Naive B cell (primary cell): ENCODE results near the gene ATP5PD. TPM values are rescaled to one million over a fixed set of nuclear protein-coding genes. Genes with fewer than 3 reads are reported as not detected.
A peak's percentile ranks its signal among the peaks of the same experiment; 100 is the strongest.
"Not testable (repeated sequence)": the region's sequence is repeated elsewhere in the genome, so short reads cannot be mapped to it uniquely, and the experiment has no call there.

Source experiments
- ATAC-seq, 2 donors: fragments of 150-1000 bp; cut with Tn5 transposase; 2 replicates each; pipeline ENCODE4 v1.10.0; 2021; ENCODE audit warnings: low read depth in 2 of 2, mild to moderate bottlenecking in 2 of 2, moderate library complexity in 2 of 2
- DNase-seq: peaks from one replicate; pipeline ENCODE4 v3.0.0; 2022
- H3K27ac Mint-ChIP-seq, 6 donors: one replicate each; pipeline ENCODE4 v1.8.0; 2020 to 2022; ENCODE audit warnings: mild to moderate bottlenecking in 6 of 6, mixed read lengths in 6 of 6, moderate library complexity in 5 of 6, inconsistent platforms in 2 of 6
- H3K27me3 Mint-ChIP-seq, 3 donors: one replicate each; pipeline ENCODE4 v1.8.0; 2021 to 2022; ENCODE audit warnings: mixed read lengths in 3 of 3, mild to moderate bottlenecking in 1 of 3
- H3K36me3 Mint-ChIP-seq, 2 donors: one replicate each; pipeline ENCODE4 v1.8.0; 2020 to 2022; ENCODE audit warnings: mixed read lengths in 2 of 2, inconsistent platforms in 1 of 2, mild to moderate bottlenecking in 1 of 2
- H3K4me1 Mint-ChIP-seq, 3 donors: one replicate each; pipeline ENCODE4 v1.8.0; 2020 to 2022; ENCODE audit warnings: mixed read lengths in 3 of 3, inconsistent platforms in 1 of 3, mild to moderate bottlenecking in 1 of 3, moderate library complexity in 1 of 3
- H3K4me3 Mint-ChIP-seq, 8 donors: one replicate each; pipeline ENCODE4 v1.8.0; 2020 to 2022; ENCODE audit warnings: mild to moderate bottlenecking in 8 of 8, mixed read lengths in 8 of 8, moderate library complexity in 8 of 8, inconsistent platforms in 2 of 8
- H3K9me3 Mint-ChIP-seq, 7 donors: one replicate each; pipeline ENCODE4 v1.8.0; 2020 to 2022; ENCODE audit warnings: mixed read lengths in 7 of 7, mild to moderate bottlenecking in 5 of 7, inconsistent platforms in 2 of 7, moderate library complexity in 1 of 7
- polyA plus RNA-seq, 6 donors: library from polyadenylated mRNA; unstranded; fragments of 300-500 nt; fragmentation: Illumina TruSeq; gene quantifications; one replicate each; pipeline ENCODE4 v1.2.3, GENCODE V29; 2021; ENCODE audit warnings: low read depth in 6 of 6

Gene ATP5PD
- polyA plus RNA-seq, 6 donors from 2014 or later, result 191 to 306 (median 269) TPM

- no peak for ATAC-seq
- Mint-ChIP-seq H3K4me3 (peak overlapping the region in 2 of 8 donors; percentile 5 to 74), H3K4me1 (peaks cover 9 to 23% (median 11%) of the 10 kb centered on the region in 3 donors), H3K27ac (no peak overlapping the region), H3K9me3 (no peaks in the 10 kb centered on the region), H3K27me3 (peaks cover 4 to 23% (median 16%) of the 10 kb centered on the region in 3 donors), H3K36me3 (no peaks in the 10 kb centered on the region)
- no peak for DNase-seq
These were observed 37.4 kb upstream of the ATP5PD start for GRCh38 chr17:75084039-75084660.

- Mint-ChIP-seq H3K36me3 (no peaks in the 10 kb centered on the region), H3K27ac (peak overlapping the region in 1 of 6 donors; percentile 63), H3K9me3 (no peaks in the 10 kb centered on the region), H3K4me1 (peaks cover 10 to 29% (median 19%) of the 10 kb centered on the region in 3 donors), H3K4me3 (no peak overlapping the region), H3K27me3 (peaks cover 4 to 23% (median 16%) of the 10 kb centered on the region in 3 donors)
- ATAC-seq (no peak), DNase-seq (no peak)
These were observed 35.9 kb upstream of the ATP5PD start for GRCh38 chr17:75082683-75083082.

- H3K36me3 Mint-ChIP-seq, result no peaks in the 10 kb centered on the region
- no peak for ATAC-seq
- H3K27ac Mint-ChIP-seq, result peak overlapping the region in 1 of 6 donors; percentile 26
- peak overlapping the region in 1 of 8 donors; percentile 18 for H3K4me3 Mint-ChIP-seq
- H3K4me1 Mint-ChIP-seq, result peaks cover 15 to 26% (median 25%) of the 10 kb centered on the region in 3 donors
- no peak for DNase-seq
- no peaks in the 10 kb centered on the region for H3K9me3 Mint-ChIP-seq
- H3K27me3 Mint-ChIP-seq, result peaks cover 4 to 22% (median 16%) of the 10 kb centered on the region in 3 donors
These were observed 35.1 kb upstream of the ATP5PD start for GRCh38 chr17:75081611-75082540.

DNA sequence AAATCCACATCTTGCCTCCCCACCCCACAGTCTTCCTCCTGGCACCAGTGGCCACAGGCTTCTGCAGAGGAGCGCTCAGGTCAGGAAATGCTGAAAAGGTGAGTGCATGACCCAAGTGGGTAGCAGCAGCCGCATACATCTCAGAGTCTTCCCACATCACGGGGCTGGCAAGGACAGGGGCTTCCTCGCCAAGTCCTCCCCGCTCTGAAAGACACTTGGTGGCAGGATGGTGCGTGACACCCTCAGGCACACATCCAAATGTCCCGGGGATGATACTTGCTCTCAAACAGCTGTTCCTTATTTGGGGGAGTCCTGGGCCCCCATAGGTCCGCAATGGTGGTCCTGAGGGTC is 32.2 kb upstream of the ATP5PD start:
- DNase-seq (no peak), ATAC-seq (no peak)
- H3K36me3 Mint-ChIP-seq, result no peaks in the 10 kb centered on the region
- H3K4me1 Mint-ChIP-seq, result peaks cover 6 to 23% (median 18%) of the 10 kb centered on the region in 3 donors
- H3K27me3 Mint-ChIP-seq, result peaks cover 3 to 16% (median 15%) of the 10 kb centered on the region in 3 donors
- no peaks in the 10 kb centered on the region for H3K9me3 Mint-ChIP-seq
- peak overlapping the region in 7 of 8 donors; percentile 15 to 85 (median 35) for H3K4me3 Mint-ChIP-seq
- no peak overlapping the region for H3K27ac Mint-ChIP-seq

DNA sequence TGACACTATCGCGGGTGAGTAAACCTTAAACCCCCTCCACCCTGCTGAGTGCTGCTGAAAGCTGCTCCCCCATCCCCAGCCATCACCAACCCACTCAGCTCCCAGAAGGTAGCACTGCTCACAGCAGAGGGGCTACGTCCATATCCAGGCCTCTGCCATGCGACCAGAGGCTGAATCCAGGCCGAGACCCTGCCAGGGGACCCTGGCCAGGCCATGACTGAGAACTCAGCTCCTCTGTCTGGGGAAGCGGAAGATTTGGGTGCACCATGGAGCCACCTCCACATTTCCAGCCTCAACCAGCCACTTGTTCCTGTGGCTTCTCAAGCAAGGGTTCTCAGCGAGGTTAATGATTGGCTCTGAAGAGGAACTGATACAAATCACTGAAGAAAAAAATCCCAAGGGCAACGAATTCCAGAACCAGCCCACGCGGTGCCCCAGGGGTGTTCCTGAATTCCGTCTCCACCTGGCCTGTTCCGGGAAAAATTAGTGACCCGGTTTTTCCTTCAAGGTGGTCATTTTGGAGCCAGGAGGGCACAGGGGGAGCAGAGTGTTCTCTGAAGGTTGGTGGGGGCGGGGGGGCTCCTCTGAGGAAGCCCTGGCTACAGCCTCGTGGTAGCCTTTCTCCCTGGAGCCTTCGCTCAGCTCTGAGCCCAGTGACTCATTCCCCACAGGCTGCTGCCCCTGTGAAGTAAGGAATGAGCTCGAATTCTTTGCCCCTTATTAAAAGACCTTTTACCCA is 31.7 kb upstream of the ATP5PD start:
- Mint-ChIP-seq H3K4me1 (peaks cover 6 to 23% (median 18%) of the 10 kb centered on the region in 3 donors), H3K27me3 (peaks cover 0 to 16% (median 15%) of the 10 kb centered on the region in 3 donors), H3K4me3 (peak overlapping the region in 7 of 8 donors; percentile 57 to 89 (median 80)), H3K27ac (peak overlapping the region in 1 of 6 donors; percentile 79), H3K9me3 (no peaks in the 10 kb centered on the region), H3K36me3 (no peaks in the 10 kb centered on the region)
- DNase-seq, result no peak
- ATAC-seq, result peak; percentile 34 to 46

GRCh38 chr17:75077496-75078283 is 30.9 kb upstream of the ATP5PD start:
- H3K4me1 Mint-ChIP-seq, result peaks cover 6 to 23% (median 18%) of the 10 kb centered on the region in 3 donors
- H3K36me3 Mint-ChIP-seq, result no peaks in the 10 kb centered on the region
- peak; percentile 36 for DNase-seq
- no peaks in the 10 kb centered on the region for H3K9me3 Mint-ChIP-seq
- H3K4me3 Mint-ChIP-seq, result peak overlapping the region; percentile 80 to 89 (median 84)
- ATAC-seq, result peak; percentile 81 to 85
- peaks cover 0 to 14% (median 12%) of the 10 kb centered on the region in 3 donors for H3K27me3 Mint-ChIP-seq
- peak overlapping the region in 4 of 6 donors; percentile 9 to 86 (median 82) for H3K27ac Mint-ChIP-seq

DNA sequence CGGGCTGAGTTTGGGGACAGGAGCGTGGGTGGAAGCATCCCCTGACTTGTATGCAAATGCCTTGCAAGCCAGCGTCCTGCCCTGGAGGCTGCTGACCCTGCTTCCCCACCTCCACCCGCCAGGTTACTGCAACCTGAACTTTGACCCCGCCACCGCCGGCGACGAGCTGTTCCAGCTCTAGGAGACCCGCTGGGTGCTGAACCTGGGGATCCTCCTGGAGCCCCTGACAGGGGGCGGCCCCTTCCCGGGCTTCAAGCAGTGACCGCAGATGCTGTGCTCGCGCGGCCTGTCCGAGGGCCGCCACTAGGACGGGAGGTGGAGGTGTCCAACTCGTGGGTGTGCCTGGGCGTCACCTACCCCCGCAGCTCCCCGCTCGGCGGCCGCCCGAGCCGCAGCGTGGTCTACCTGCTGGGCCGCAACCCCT is 30.3 kb upstream of the ATP5PD start:
- Mint-ChIP-seq H3K27me3 (peaks cover 0 to 8% (median 6%) of the 10 kb centered on the region in 3 donors), H3K36me3 (no peaks in the 10 kb centered on the region), H3K4me1 (peaks cover 6 to 23% (median 18%) of the 10 kb centered on the region in 3 donors), H3K27ac (peak overlapping the region in 1 of 6 donors; percentile 84), H3K9me3 (no peaks in the 10 kb centered on the region), H3K4me3 (peak overlapping the region; percentile 80 to 89 (median 85))
- DNase-seq, result no peak
- ATAC-seq, result no peak

DNA sequence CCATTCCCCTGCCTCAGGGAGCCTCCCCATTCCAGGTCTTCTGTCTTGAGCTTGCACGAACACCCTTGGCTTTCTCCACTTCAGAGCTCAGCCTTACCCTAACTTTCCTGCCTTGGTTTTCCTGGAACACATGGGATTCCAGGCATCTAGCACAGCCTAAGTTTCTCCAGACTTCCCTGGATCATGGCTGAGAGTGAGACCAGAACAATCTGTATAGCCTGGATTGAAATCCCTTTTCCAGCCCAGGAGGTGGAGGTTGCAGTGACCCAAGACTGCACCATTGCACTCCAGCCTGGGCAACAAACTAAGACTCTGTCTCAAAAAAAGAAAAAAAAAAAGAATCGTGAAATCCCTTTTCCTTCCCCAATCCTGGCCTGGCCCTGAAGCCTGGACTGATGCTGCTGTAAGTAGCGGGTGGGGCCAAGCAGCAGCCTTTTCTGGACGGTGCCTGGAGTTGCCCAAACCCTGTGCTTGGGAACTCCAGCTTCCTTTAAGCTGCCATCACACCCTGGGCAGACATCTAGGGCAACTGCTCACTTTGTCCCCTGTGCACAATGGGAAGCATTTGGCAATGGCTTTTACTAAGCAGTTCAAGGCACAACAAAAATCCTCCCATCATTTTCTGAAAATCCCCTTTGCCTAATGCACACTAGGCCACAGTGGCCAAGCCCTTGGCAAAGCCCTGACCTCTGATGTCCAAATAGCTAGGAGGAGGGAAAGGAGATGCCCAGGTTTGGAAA is 29.0 kb upstream of the ATP5PD start:
- H3K9me3 Mint-ChIP-seq, result no peaks in the 10 kb centered on the region
- no peak for ATAC-seq
- peaks cover 6 to 23% (median 18%) of the 10 kb centered on the region in 3 donors for H3K4me1 Mint-ChIP-seq
- H3K36me3 Mint-ChIP-seq, result no peaks in the 10 kb centered on the region
- no peak for DNase-seq
- no peaks in the 10 kb centered on the region for H3K27me3 Mint-ChIP-seq
- peak overlapping the region in 2 of 6 donors; percentile 74 to 83 for H3K27ac Mint-ChIP-seq
- peak overlapping the region in 3 of 8 donors; percentile 9 to 37 (median 35) for H3K4me3 Mint-ChIP-seq

GRCh38 chr17:75074532-75074931 is 27.8 kb upstream of the ATP5PD start:
- H3K27ac Mint-ChIP-seq, result no peak overlapping the region
- ATAC-seq (no peak), DNase-seq (no peak)
- H3K36me3 Mint-ChIP-seq, result no peaks in the 10 kb centered on the region
- H3K9me3 Mint-ChIP-seq, result no peaks in the 10 kb centered on the region
- no peak overlapping the region for H3K4me3 Mint-ChIP-seq
- no peaks in the 10 kb centered on the region for H3K27me3 Mint-ChIP-seq
- H3K4me1 Mint-ChIP-seq, result peaks cover 6 to 20% (median 18%) of the 10 kb centered on the region in 3 donors

- DNase-seq, result no peak
- ATAC-seq, result no peak
- H3K27me3 Mint-ChIP-seq, result no peaks in the 10 kb centered on the region
- H3K4me1 Mint-ChIP-seq, result peaks cover 6 to 13% (median 12%) of the 10 kb centered on the region in 3 donors
- no peaks in the 10 kb centered on the region for H3K36me3 Mint-ChIP-seq
- H3K9me3 Mint-ChIP-seq, result no peaks in the 10 kb centered on the region
- H3K4me3 Mint-ChIP-seq, result no peak overlapping the region
- no peak overlapping the region for H3K27ac Mint-ChIP-seq
These were observed 26.9 kb upstream of the ATP5PD start for GRCh38 chr17:75073618-75074047.

DNA sequence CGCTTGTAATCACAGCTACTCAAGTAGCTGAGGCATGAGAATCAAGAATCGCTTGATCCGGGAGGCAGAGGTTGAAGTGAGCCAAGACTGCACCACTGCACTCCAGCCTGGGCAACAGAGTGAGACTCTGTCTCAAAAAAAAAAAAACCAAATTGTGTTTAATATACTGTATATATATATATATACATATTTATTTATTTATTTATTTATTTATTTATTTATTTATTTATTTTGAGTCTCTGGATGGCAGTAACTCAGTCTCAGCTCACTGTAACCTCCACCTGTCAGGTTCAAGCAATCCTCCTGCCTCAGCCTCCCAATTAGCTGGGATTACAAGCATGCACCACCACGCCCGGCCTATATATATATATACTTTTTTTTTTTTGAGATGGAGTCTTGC is 26.1 kb upstream of the ATP5PD start:
- not testable (repeated sequence) for H3K36me3 Mint-ChIP-seq, H3K27ac Mint-ChIP-seq, H3K27me3 Mint-ChIP-seq, H3K4me1 Mint-ChIP-seq, ATAC-seq, H3K4me3 Mint-ChIP-seq, DNase-seq, H3K9me3 Mint-ChIP-seq
